GM21360 (cell line): ENCODE results near the gene TRAFD1.

Source experiments
- ATAC-seq: cut with Tn5 transposase; IDR thresholded peaks from one replicate; pipeline ENCODE4 v1.9.1; 2021; ENCODE audit warnings: mild to moderate bottlenecking, moderate library complexity; ENCODE audit not compliant: unreplicated experiment

The TRAFD1 gene

GRCh38 chr12:112198120-112198733 is 72.9 kb downstream of the TRAFD1 start:
- no peak for ATAC-seq

- ATAC-seq, result no peak
Measured at GRCh38 chr12:112199136-112199535, 73.8 kb downstream of the TRAFD1 start.
